Measurements from ENCODE around the gene JMJD1C. TPM values are rescaled to one million over a fixed set of nuclear protein-coding genes. Genes with fewer than 3 reads are reported as not detected.

Gene JMJD1C
- total RNA-seq, 1 donor from 2014 or later: 34.6 TPM

DNA sequence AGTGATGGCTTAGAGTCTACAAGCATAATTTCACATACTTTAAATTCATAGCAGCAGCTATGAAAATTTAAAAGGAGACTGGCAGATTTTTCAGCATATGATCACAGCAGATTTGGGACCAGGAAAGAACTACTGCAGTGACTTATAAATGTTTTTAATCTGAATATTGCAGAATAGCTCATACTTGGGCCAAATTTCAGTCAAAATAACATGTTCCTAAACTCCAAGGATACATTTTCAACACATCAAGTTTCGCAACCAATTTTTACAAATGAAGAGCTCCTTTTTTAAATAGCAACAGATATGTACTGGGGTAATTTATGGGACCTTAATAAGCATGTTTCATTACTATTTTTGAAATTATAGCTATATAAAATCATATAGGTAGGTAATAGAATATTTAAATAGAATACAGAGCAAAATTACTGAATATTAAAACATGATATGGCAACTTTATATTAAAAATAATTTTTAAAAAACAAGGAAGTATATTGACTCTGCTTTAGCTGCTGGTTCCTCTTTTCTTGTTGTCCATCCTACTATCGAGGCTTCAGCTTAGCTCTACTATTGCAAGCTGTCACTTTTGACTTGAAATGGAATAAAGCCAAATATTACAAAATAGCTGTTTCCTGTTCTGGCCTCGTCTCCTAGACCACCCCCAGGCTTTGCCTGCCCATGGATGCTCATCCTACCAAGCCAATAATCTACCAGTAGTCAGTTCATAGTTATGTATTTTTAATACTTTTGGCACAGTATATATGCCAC is 209.6 kb downstream of the JMJD1C start:
- intact Hi-C loops (cut with micrococcal nuclease): no loop called here

DNA sequence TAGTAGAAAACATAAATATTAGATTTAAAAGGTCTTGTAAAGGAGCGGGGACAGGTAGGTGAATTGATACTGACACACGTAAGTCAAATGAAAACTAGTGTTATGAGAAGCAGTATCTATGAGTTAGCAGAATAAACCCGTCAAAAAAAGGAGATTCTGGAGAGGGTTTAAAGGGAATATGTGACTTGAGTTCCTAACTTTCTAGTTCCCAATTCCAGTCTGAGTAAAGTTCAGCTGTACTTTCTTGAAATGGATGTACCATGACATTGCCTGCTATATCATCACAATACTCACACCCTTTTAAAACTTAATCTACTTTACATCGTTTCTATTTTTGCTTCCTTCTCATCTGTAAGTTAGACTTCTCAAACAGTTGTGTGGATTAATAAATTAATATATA is 210.5 kb downstream of the JMJD1C start:
- H3K27me3 ChIP-seq (ENCODE audit: low read depth): no peaks in the 10 kb centered on the region
- peaks cover 87% of the 10 kb centered on the region for H3K4me1 ChIP-seq
- intact Hi-C loops (cut with micrococcal nuclease): no loop called here
- H3K36me3 ChIP-seq: no peaks in the 10 kb centered on the region
- no peaks in the 10 kb centered on the region for H3K9me3 ChIP-seq (replicated peaks)
- no peak overlapping the region for H3K4me3 ChIP-seq
- H3K27ac ChIP-seq (replicated peaks): peak overlapping the region; percentile 57
- no peak for DNase-seq
- TF ChIP-seq, protein P1, sequence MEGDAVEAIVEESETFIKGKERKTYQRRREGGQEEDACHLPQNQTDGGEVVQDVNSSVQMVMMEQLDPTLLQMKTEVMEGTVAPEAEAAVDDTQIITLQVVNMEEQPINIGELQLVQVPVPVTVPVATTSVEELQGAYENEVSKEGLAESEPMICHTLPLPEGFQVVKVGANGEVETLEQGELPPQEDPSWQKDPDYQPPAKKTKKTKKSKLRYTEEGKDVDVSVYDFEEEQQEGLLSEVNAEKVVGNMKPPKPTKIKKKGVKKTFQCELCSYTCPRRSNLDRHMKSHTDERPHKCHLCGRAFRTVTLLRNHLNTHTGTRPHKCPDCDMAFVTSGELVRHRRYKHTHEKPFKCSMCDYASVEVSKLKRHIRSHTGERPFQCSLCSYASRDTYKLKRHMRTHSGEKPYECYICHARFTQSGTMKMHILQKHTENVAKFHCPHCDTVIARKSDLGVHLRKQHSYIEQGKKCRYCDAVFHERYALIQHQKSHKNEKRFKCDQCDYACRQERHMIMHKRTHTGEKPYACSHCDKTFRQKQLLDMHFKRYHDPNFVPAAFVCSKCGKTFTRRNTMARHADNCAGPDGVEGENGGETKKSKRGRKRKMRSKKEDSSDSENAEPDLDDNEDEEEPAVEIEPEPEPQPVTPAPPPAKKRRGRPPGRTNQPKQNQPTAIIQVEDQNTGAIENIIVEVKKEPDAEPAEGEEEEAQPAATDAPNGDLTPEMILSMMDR (IDR thresholded peaks at IDR 0.05; ENCODE audit: borderline replicate concordance): no peak

More for the DNA sequence above, 209.6 kb downstream of the JMJD1C start:
- peak overlapping the region; percentile 57 for H3K27ac ChIP-seq (replicated peaks)
- TF ChIP-seq, protein P1 (IDR thresholded peaks at IDR 0.05; ENCODE audit: borderline replicate concordance): no peak
- no peak overlapping the region for H3K4me3 ChIP-seq
- peaks cover 6% of the 10 kb centered on the region for H3K36me3 ChIP-seq
- no peaks in the 10 kb centered on the region for H3K9me3 ChIP-seq (replicated peaks)
- DNase-seq: no peak
- peaks cover 94% of the 10 kb centered on the region for H3K4me1 ChIP-seq
- no peaks in the 10 kb centered on the region for H3K27me3 ChIP-seq (ENCODE audit: low read depth)

DNA sequence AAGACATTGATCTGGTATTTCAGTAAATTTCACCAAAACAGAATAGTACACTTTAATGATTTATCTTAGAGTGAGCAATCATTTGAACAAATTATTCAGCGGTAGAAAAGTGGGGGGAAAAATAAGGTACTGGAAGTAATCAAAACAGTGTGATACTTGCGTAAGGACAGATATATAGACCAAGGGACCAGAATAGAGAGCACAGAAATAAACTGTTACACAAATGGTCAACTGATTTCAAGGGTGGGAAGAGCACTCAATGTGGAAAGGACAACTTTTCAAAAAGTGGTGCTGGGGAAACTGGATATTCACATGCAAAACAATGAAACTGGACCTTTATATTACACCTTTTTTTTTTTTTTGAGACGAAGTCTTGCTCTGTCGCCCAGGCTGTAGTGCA is 212.7 kb downstream of the JMJD1C start:
- H3K27ac ChIP-seq (replicated peaks): no peak overlapping the region
- H3K27me3 ChIP-seq (ENCODE audit: low read depth): no peaks in the 10 kb centered on the region
- peaks cover 14% of the 10 kb centered on the region for H3K36me3 ChIP-seq
- no peak overlapping the region for H3K4me3 ChIP-seq
- peaks cover 64% of the 10 kb centered on the region for H3K4me1 ChIP-seq
- DNase-seq: no peak
- no peaks in the 10 kb centered on the region for H3K9me3 ChIP-seq (replicated peaks)
- intact Hi-C loops (cut with micrococcal nuclease): no loop called here
- TF ChIP-seq, protein P1 (IDR thresholded peaks at IDR 0.05; ENCODE audit: borderline replicate concordance): no peak

DNA sequence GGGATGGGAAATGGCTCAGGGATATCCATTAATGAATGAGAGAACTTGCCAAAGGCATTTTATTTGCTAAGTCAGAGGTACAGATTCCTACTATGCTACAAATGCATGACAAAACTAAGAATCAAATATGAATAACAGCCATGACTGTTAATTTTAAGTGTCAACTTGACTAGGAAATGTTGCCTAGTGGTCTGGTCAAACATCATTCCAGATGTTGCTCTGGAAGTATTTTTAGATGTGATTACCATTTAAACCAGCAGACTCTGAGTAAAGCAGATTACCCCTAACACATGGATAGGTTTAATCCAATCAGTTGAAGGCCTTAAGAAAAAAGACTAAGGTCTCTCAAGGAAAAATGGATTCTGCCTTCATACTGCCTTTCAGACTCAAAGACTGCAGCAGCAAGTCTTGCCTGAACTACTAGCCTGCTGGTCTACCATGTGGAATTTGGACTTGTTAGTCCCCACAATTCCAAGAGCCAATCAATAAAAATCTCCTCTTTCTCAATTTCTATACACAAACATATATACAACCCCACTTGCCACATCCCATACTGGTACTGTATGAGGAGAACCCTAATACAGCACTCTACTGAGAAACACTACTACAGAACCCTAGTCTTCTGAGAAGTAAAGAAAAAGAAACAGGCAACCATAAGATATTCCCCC is 213.5 kb downstream of the JMJD1C start:
- no peak for DNase-seq
- H3K27me3 ChIP-seq (ENCODE audit: low read depth): no peaks in the 10 kb centered on the region
- TF ChIP-seq, protein P1 (IDR thresholded peaks at IDR 0.05; ENCODE audit: borderline replicate concordance): no peak
- peaks cover 56% of the 10 kb centered on the region for H3K4me1 ChIP-seq
- H3K4me3 ChIP-seq: no peak overlapping the region
- H3K36me3 ChIP-seq: peaks cover 14% of the 10 kb centered on the region
- H3K9me3 ChIP-seq (replicated peaks): no peaks in the 10 kb centered on the region
- H3K27ac ChIP-seq (replicated peaks): no peak overlapping the region
- intact Hi-C loops (cut with micrococcal nuclease): no loop called here

DNA sequence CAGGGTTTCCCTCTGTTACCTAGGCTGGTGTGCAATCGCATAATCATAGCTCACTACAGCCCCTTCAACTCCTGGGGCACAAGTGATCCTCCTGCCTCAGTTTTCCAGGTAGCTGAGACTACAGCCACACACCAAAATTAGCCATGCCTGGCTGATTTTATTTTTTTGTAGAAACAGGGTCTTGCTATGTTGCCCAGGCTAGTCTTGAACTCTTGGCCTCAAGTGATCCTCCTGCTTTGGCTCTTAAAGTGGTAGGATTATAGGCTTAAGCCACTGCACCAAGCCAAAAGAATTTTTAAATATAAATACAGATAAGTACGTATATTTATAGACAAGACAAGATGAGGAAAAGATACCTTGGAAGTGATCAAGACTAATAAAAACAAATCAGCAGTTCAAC is 215.7 kb downstream of the JMJD1C start:
- no peak for DNase-seq
- peaks cover 34% of the 10 kb centered on the region for H3K4me1 ChIP-seq
- H3K27me3 ChIP-seq (ENCODE audit: low read depth): no peaks in the 10 kb centered on the region
- no peak overlapping the region for H3K4me3 ChIP-seq
- TF ChIP-seq, protein P1 (IDR thresholded peaks at IDR 0.05; ENCODE audit: borderline replicate concordance): no peak
- intact Hi-C loops (cut with micrococcal nuclease): no loop called here
- peaks cover 6% of the 10 kb centered on the region for H3K9me3 ChIP-seq (replicated peaks)
- no peak overlapping the region for H3K27ac ChIP-seq (replicated peaks)
- H3K36me3 ChIP-seq: peaks cover 14% of the 10 kb centered on the region
